Chondrocyte (in vitro differentiated cells): ENCODE results near the gene PHLDB3. TPM values are rescaled to one million over a fixed set of nuclear protein-coding genes. Genes with fewer than 3 reads are reported as not detected.
"Not testable (repeated sequence)": the region's sequence is repeated elsewhere in the genome, so short reads cannot be mapped to it uniquely, and the experiment has no call there.

Experiments used
- DNase-seq: peaks from one replicate; pipeline ENCODE4 v3.0.0; 2021; ENCODE audit warnings: mixed read lengths, low spot score
- H3K27ac Mint-ChIP-seq: one replicate; pipeline ENCODE4 v1.8.0; 2021; ENCODE audit warnings: mild to moderate bottlenecking, moderate library complexity, mixed read lengths; ENCODE audit not compliant: unreplicated experiment
- H3K27me3 Mint-ChIP-seq: 2 replicates; pipeline ENCODE4 v1.8.0; 2021; ENCODE audit warnings: low read depth, mixed read lengths
- H3K36me3 Mint-ChIP-seq: 2 replicates; pipeline ENCODE4 v1.8.0; 2021; ENCODE audit warnings: low read depth, mixed read lengths
- H3K4me1 Mint-ChIP-seq: 2 replicates; pipeline ENCODE4 v1.8.0; 2021; ENCODE audit warnings: low read depth, mild to moderate bottlenecking, mixed read lengths
- H3K4me3 Mint-ChIP-seq: one replicate; pipeline ENCODE4 v1.8.0; 2021; ENCODE audit warnings: mild to moderate bottlenecking, moderate library complexity, mixed read lengths; ENCODE audit not compliant: unreplicated experiment
- H3K9me3 Mint-ChIP-seq: 2 replicates; pipeline ENCODE4 v1.8.0; 2021; ENCODE audit warnings: low read depth, mixed read lengths
- CTCF ChIP-seq: fragments of 200-600 bp; sonication (generic); IDR thresholded peaks from 2 replicates; pipeline ENCODE4 v1.5.0; 2021; ENCODE audit warnings: antibody characterized with exemption, mild to moderate bottlenecking, moderate library complexity
- total RNA-seq: library from RNA; stranded (reverse); gene quantifications from 3 replicates; pipeline ENCODE4 v1.2.1, GENCODE V29; 2021

The PHLDB3 gene
- total RNA-seq, 1 donor from 2014 or later: 7.0 TPM

GRCh38 chr19:43447655-43448054 lies 56.9 kb downstream of the PHLDB3 start:
- no peak for TF ChIP-seq CTCF
- H3K9me3 Mint-ChIP-seq: peaks cover 5% of the 10 kb centered on the region
- H3K4me1 Mint-ChIP-seq: peaks cover 12% of the 10 kb centered on the region
- peaks cover 1% of the 10 kb centered on the region for H3K36me3 Mint-ChIP-seq
- H3K27me3 Mint-ChIP-seq: peaks cover 9% of the 10 kb centered on the region
- no peak overlapping the region for H3K27ac Mint-ChIP-seq
- no peak for DNase-seq
- no peak overlapping the region for H3K4me3 Mint-ChIP-seq

- peaks cover 12% of the 10 kb centered on the region for H3K4me1 Mint-ChIP-seq
- no peak for DNase-seq
- peaks cover 12% of the 10 kb centered on the region for H3K27me3 Mint-ChIP-seq
- H3K36me3 Mint-ChIP-seq: no peaks in the 10 kb centered on the region
- no peak overlapping the region for H3K27ac Mint-ChIP-seq
- TF ChIP-seq CTCF: peak; percentile 94
- H3K4me3 Mint-ChIP-seq: no peak overlapping the region
- no peaks in the 10 kb centered on the region for H3K9me3 Mint-ChIP-seq
Measured at GRCh38 chr19:43446746-43447489, 57.6 kb downstream of the PHLDB3 start.

DNA sequence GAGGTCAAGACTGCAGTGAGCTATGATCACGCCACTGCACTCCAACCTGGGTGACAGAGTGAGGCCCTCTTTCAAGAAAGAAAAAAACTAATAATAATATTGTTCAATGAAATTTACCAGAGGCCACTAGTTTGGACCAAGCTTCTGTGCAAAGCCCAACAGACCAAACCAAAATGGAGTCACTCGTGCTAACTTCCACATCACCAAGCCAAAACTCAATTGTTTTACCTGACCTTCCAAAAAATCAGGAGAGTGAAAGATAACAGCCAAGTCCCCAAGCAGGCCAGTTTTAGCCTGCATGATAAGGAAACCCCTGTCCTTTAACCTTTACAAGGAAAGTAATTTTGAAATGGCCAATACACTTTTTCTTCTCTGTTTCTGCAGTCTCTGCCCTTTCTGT lies 59.1 kb downstream of the PHLDB3 start:
- Mint-ChIP-seq H3K4me1 (peaks cover 6% of the 10 kb centered on the region), H3K4me3 (no peak overlapping the region), H3K36me3 (no peaks in the 10 kb centered on the region), H3K9me3 (no peaks in the 10 kb centered on the region), H3K27ac (no peak overlapping the region), H3K27me3 (peaks cover 17% of the 10 kb centered on the region)
- TF ChIP-seq CTCF: no peak
- DNase-seq: no peak

DNA sequence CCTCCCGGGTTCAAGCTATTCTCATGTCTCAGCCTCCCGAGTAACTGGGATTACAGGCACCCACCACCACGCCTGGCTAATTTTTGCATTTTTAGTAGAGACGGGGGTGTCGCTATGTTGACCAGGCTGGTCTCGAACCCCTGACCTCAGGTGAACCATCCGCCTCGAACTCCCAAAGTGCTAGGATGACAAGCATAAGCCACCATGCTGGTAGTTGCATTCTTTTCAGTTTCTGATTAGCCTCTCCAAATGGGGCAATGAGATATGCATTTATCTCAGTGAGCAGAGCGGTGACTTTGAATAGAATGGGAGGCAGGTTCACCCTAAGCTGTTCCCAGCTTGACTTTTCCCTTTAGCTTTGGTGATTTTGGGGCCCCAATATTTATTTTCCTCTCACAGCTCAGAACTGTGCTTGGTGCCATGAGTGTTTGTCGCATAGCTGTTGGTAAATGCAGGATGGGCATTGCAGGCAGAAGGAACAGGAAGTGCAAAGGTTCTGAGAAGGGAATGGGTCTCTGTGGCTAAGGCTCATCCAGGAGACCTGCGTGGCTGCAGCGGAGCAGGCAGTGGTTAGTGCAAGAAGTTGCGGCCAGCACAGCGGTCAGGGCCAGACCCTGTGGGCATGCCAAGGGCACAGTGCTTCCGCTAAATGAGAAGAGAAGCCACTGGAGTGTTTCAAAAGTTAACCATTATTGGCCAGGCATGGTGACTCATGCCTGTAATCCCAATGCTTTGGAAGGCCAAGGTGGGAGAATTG lies 59.8 kb downstream of the PHLDB3 start:
- Mint-ChIP-seq H3K27me3 (peaks cover 19% of the 10 kb centered on the region), H3K36me3 (no peaks in the 10 kb centered on the region), H3K27ac (no peak overlapping the region), H3K4me1 (peaks cover 5% of the 10 kb centered on the region), H3K4me3 (no peak overlapping the region), H3K9me3 (no peaks in the 10 kb centered on the region)
- no peak for TF ChIP-seq CTCF
- no peak for DNase-seq

GRCh38 chr19:43444091-43444490 lies 60.5 kb downstream of the PHLDB3 start:
- H3K27ac Mint-ChIP-seq, H3K36me3 Mint-ChIP-seq, H3K9me3 Mint-ChIP-seq, H3K4me3 Mint-ChIP-seq, H3K4me1 Mint-ChIP-seq, DNase-seq: not testable (repeated sequence)
- H3K27me3 Mint-ChIP-seq: peaks cover 19% of the 10 kb centered on the region
